ENCODE data around the gene PEX6.

PEX6 gene

GRCh38 chr6:42935322-42935721 lies 43.7 kb downstream of the PEX6 start:
- DNase-seq (ENCODE audit: low read depth) = no peak

GRCh38 chr6:42933205-42933604 lies 45.8 kb downstream of the PEX6 start:
- no peak for DNase-seq (ENCODE audit: low read depth)

DNA sequence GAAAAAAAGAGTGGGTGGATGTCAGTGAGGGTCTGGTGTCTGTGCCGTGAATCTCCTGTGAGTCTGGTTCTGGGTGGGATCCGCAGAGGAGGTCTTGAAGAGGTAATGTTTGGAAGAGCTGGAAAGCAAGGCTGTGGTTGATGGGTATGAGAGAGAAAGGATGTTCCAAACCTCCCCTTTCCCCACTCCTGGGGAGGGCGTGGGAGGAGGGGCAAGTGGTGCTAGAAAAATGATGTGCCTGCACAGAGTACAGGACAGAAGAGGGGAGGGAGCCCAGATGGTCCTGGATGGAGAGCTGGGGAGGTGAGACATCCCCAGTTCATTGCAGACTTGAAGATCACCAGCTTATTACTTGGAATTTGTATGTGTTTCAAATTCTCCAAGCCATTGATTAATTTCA lies 46.6 kb downstream of the PEX6 start:
- no peak for DNase-seq (ENCODE audit: low read depth)

DNA sequence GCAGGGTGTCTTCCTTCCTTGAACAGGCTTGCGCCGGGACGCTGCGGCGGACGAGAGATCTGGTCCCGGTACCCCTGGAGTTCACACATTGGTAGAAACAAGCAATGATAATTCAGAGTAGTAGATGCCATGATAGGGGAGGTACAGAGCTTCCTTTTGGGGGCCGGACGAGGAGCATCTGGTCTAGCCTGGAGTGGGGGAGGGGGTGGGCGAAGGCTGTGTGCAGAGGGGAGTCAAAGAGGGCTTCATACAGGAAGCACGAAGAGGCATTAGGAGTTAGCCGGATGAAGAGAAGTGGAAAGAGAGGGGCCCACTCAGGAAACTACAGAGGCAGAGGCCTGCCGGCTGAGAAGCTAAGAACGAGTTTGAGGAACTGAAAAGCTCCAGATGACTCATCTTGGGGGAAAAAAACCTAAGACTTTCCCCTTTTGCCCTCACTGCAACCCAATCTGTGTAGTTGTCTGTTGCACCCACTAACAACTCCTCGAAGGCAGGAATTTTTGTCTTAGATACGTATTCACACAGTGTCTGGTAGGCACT lies 49.1 kb downstream of the PEX6 start:
- peak; percentile 45 for DNase-seq (ENCODE audit: low read depth)

DNA sequence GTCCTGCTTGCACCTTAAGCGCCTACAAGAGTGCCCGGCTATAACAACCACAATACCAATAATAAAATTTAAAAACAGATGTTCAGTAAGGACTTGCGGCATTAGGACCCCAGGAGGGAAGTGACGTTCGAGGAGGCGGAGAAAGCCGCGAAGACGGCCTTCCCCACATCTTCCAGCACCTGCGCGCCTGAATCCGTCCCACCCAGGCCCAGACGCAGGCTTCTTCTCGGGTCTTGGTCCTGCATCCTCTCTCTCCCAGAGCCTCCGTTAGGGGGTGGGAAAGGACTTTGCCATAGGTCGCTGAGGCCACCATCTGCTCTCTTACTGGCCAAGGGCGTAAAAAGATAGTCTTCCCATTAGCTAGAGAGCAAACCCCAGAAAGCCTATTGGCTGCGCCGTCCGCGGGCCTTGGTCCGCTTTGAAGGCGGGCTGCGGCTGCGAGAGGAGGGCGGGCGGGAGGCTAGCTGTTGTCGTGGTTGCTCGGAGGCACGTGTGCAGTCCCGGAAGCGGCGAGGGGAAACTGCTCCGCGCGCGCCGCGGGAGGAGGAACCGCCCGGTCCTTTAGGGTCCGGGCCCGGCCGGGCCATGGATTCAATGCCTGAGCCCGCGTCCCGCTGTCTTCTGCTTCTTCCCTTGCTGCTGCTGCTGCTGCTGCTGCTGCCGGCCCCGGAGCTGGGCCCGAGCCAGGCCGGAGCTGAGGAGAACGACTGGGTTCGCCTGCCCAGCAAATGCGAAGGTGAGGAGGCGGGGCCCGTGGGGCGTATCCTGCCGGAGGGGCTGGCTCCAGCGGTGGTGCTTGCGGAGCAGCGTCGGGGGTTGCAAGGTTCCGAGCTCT lies 49.8 kb downstream of the PEX6 start, which contains the start of gene CNPY3:
Gene CNPY3 (plus strand): TSS at position 495 of the 835 bp plus-strand sequence. CDS start 91 bp downstream, at position 586.
- DNase-seq (ENCODE audit: low read depth) = peak; percentile 82

DNA sequence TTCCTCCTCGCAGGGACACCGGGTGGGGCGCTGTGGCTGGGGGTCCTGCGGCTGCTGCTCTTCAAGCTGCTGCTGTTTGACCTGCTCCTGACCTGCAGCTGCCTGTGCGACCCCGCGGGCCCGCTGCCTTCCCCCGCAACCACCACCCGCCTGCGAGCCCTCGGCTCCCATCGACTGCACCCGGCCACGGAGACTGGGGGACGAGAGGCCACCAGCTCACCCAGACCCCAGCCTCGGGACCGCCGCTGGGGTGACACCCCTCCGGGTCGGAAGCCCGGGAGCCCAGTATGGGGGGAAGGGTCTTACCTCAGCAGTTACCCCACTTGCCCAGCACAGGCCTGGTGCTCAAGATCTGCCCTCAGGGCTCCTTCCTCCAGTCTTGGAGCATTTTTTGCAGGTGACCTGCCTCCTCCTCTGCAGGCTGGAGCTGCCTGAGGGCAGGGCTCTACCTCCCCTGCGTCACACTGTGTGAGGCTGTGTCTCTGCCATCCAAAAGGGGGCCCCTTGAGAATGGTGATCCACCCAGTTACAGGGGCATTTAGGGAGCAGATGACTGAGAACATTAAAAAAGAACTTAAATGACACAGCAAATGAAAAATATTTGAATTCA lies 53.6 kb downstream of the PEX6 start:
- no peak for DNase-seq (ENCODE audit: low read depth)

DNA sequence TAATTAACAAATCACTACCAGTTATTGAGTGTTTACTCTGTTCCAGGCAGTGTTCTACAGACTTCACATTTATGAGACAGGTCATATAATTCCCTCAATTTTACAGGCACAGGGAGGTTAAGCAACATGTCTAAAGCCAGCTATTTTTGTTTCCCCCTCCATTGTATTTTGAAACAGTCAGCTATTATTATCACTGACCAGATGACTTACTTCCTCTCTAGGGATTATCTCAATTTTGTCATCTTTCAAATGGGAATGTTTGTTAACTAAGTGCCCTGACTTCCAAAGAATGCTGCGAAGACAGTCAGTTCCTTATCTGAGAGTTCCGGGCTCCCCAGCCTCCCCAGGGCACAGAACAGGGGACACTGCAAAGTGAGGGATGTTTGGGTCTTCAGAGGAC lies 55.3 kb downstream of the PEX6 start:
- DNase-seq (ENCODE audit: low read depth) = no peak

GRCh38 chr6:42921801-42922200 lies 57.2 kb downstream of the PEX6 start:
- no peak for DNase-seq (ENCODE audit: low read depth)

DNA sequence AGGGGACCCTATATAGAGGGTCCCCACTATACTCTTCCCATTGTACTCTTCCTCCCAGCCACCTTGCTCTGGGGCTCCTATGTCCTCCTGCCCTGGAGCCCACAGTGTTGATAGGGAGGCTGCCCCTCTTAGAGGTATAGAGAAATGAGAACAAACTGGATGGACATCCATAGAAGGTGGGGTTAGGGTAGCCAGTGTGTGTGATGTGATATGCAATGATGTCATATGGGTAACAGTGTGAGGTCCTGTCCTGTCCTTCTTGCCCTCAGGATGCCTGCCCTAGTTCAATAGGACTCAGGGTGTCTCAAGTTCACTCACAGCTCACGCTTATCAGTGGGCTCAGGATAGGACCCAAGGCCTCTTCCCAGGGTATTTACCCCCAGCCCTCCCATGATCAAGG lies 62.7 kb downstream of the PEX6 start:
- DNase-seq (ENCODE audit: low read depth) = no peak

DNA sequence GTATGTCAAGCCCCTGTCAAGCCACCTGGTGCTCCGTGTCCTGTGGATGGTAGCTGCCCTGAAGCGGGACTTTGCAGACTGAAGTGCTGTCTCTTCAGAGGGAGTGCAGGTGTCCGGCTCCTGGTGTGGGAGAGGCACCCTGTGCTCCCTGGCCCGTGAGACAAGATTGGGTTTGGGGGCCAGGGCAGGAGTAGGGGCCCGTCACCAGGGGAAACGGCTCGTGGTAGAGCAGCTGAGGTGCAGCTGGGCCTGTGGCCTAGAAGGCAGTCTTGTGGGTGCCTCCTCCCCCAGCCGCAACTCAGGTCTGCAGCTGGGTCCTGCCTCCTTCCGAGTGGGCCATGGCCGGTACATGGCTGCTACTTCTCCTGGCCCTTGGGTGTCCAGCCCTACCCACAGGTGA lies 63.2 kb downstream of the PEX6 start, which contains the start of gene PTCRA:
Gene PTCRA (plus strand): TSS at position 322 of the 400 bp plus-strand sequence. CDS start 17 bp downstream, at position 339.
- no peak for DNase-seq (ENCODE audit: low read depth)

- DNase-seq (ENCODE audit: low read depth) = no peak
Observed at GRCh38 chr6:42914546-42914945, 64.4 kb downstream of the PEX6 start.

Data from stimulated activated CD8-positive, alpha-beta memory T cell treated with anti-CD3 and anti-CD28 coated beads, Interleukin-12 subunit alpha, Interleukin-12 subunit beta, amount 100 ng/mL, for 4 hours (primary cell).